NCI-H345 treated with DMSO at 0.1 percent for 48 hours (cell line): ENCODE measurements around the gene ABHD15.

Source experiments
- DNase-seq: peaks from one replicate; lab custom pipeline; 2025; ENCODE audit not compliant: unreplicated experiment; lab: John Stamatoyannopoulos, UW

Gene ABHD15, protein sequence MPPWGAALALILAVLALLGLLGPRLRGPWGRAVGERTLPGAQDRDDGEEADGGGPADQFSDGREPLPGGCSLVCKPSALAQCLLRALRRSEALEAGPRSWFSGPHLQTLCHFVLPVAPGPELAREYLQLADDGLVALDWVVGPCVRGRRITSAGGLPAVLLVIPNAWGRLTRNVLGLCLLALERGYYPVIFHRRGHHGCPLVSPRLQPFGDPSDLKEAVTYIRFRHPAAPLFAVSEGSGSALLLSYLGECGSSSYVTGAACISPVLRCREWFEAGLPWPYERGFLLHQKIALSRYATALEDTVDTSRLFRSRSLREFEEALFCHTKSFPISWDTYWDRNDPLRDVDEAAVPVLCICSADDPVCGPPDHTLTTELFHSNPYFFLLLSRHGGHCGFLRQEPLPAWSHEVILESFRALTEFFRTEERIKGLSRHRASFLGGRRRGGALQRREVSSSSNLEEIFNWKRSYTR

DNA sequence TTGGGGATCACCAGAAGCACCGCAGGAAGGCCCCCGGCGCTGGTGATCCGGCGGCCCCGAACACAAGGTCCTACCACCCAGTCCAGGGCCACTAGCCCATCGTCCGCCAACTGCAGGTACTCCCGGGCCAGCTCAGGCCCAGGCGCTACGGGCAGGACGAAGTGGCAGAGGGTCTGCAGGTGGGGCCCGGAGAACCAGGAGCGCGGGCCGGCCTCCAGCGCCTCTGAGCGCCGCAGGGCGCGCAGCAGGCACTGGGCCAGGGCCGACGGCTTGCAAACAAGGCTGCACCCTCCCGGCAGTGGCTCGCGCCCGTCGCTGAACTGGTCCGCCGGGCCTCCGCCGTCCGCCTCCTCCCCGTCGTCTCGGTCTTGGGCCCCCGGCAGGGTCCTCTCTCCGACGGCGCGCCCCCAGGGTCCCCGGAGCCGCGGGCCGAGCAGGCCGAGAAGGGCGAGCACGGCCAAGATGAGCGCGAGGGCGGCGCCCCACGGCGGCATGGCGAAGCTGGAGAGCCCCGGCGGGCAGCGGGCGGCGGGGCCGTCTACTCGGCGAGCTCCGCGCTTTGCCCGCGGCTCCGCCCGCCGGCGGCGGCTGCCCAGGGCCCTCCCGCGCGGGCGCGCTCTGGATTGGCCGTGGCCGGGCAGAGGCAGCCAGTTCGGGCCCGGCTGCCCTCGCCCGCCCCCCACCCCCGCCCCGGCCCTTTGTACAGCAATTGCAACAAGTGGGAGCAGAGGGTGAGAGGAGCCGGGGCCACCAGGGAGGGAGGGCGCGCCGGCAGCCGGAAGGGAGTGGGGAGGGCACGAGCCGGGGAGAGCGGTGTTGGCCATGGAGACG, at the start of gene ABHD15:
Gene ABHD15, minus strand, starts transcription at position 565 of the 831 bp plus-strand sequence. Its CDS starts 71 bp downstream, at position 494.
- DNase-seq = no peak

DNA sequence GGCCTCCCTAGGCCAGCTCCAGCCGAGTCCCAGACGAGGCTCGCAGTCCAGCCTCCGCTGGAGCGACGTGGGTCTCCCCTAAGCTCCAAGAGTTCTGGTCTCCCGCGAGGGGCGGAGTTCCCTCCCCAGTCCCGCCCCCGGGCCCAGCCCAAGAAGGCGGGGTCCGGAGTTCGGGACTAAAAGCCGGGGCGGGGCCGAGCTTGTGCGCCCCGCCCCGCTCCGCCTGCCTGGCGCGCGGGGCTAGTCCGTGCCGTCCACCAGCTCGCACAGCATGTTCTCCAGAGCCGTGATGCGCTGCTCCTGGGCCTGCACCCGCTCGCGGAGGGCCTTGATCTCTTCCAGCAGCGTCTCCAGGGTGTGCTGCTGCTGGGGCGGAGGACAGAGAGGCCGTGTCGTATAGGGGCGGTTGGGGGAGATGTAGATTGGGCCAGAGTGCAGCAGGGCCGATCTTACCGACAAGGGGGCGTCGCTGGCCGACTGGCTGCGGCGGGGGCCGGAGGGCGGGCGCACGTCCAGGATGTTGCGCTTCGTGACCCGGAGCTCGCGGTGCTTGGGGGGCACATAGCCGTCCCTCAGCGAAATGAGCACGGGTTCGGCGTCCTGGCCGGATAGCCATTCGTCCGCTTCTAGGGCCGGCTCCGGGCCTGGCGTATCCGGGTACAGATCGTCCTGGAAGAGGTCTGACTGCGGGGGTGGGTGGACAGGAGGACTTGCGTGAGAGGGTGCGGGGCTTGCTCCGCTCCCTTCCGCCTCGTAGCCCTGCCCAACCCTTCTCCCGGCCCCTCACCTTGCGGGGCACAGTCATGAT, 48.9 kb upstream of the ABHD15 start:
- peak; percentile 67 for DNase-seq

DNA sequence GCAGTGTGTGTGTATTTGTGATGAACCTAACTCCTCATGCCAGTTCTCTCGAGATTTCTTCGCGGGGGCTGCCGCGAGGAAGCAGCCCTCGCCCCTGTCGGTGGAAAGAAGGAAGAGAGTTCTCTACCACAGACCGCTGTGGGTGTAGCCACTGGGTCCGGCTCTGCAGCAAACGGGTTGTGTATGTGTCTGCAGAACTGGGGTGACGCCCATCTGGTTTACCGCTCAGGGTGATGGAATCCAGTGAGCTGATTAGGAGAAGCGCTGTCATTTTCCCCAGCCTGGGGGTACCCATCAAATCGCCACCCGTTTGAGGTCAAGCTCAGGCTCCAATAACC, 48.2 kb upstream of the ABHD15 start:
- DNase-seq = no peak

DNA sequence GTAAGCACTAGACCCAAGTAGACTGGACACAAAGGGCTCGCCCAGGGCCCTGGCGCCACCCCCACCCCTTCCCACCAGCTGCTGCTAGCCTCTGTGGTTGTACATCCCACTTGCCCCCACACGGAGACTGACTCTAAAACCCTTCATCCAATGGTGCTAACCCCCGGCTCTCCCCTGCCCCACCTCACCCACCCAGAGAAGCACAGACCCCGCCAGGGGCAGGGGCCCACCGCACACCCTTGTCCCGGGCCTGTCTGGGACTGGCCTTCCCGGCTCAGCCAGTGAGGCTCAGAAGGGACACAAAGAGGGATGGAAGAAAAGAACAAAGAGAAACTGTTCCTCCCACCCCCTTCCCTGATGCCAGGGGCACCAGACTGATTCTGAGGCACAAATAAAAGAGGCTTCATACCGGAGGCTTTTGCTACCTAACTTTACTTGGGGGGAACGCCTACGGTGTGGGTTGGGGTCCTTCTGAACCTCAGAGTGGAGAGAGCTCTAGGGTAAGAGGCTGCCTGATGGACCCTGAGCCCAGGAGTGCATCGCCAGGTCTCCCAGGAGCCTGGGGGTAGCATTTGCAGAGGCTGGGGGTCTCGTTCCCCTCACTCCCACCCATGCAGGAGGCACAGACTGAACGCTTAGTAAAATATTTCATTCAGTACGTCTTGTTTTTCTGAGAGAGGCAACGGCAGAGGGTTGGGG, 47.7 kb upstream of the ABHD15 start:
- no peak for DNase-seq

DNA sequence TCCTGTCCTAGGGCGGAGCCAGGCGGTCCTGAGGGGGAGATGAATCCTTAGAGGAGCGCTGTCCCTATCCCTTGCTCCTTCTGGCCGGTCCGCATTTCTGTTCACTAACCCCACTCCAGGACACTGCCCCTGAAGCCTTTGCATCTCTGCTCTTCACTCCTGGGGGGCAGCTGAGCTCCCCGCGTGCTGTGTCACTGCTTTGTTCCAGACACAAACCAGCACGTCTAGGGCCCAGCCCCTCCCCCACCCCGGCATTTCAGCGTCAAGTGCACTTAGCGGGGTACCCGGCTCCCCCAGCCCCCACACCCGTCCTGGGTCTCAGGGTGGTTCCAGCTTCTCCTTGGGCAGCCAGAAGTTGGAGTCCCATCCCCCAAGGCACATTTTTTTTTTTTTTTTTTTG, 47.0 kb upstream of the ABHD15 start:
- no peak for DNase-seq

DNA sequence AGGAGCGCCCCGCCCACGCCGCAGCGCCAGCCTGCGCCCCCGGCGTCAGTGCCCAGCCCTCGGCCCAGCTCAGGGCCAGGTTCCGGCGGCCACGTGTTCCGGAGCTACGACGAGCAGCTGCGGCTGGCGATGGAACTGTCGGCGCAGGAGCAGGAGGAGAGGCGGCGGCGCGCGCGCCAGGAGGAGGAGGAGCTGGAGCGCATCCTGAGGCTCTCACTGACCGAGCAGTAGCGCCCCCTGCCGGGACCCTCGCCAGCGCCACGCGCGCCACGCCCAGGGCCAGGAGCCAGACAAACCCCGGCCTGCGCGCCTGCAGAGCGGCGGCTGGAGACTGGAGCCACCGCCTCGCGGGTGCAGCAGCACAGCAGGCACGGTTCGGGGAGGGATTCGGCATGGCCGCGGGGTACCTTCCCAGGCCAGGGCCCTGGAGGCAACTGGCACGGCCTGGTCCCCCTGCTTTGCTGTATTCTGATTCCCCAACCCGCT, 46.6 kb upstream of the ABHD15 start:
- DNase-seq = no peak

DNA sequence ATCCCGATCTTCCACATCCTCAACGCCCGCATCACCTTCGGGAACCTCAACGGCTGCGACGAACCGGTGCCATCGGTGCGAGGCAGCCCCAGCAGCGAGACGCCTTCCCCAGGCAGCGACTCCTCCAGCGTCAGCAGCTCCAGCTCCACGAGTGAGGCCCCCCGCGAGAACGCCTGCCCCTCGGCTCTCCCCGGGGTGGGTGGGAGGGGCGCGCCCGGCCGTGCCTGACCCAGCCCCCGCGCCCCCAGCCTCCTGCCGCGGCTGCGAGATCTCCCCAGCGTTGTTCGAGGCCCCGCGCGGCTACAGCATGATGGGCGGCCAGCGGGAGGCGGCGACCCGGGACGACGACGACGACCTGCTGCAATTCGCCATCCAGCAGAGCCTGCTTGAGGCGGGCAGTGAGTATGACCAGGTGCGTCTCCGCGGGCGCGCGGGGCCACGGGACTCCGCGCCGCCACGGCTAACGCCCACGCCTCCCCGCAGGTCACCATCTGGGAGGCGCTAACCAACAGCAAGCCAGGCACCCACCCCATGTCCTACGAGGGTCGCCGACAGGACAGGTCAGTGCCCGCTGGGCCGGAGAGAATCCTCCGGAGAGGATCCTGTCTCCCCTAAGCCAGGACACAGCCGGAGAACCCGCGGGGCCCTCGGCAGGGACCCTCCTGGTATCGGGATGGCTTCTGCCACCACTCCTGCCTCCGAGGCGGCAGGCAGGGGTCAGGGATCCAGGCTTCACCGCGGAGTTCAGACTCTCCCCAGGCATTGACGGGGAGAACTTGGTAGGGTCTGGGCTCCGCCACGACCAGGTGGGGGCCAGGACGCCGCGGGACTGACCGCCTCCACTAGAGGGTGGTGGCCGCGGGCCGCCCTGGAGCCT, 45.8 kb upstream of the ABHD15 start:
- no peak for DNase-seq

DNA sequence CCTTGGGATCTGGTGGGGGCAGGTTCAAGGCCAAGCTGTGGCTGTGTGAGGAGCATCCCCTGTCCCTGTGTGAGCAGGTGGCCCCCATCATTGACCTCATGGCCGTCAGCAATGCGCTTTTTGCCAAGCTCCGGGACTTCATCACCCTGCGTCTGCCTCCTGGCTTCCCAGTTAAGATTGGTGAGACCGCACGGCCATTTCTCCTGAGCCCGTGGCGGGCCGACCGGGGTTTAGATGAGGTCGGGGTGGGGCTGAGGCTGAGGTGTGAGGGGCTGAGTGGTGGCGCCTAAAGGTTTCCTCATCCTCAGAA, 45.2 kb upstream of the ABHD15 start:
- no peak for DNase-seq

DNA sequence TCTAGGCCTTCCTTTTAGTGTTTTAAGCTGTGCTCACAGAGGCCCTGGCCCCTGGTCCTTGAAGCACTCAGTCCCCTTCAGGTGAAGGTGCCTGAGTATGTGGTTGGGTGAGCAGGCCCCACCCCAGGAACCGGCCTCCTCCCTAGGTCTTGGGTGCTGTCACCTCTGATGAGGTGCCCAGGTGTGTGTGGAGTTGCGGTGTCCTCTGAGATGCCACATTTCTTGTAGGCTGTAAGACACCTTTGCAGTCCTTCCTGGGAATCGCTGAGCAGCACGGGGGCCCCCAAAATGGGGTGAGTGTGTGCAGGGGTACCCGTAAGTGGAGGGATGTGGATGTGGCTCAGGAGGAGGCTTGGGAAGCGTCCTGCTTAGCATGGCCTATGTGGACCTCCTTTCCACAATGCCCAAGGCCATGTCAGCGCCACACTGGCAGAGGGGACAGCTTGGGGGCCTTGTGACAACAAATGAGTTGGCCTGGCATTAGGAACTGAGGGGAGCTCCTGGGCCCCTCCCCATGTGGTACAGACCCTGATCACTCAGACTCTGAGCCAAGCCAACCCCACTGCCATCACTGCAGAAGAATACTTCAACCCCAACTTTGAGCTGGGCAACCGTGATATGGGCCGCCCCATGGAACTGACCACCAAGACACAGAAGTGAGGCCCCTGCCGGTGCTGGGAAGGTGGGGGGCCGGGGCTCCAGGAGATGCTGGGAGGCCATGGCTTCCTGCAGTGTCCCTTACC, 44.7 kb upstream of the ABHD15 start:
- DNase-seq = no peak

DNA sequence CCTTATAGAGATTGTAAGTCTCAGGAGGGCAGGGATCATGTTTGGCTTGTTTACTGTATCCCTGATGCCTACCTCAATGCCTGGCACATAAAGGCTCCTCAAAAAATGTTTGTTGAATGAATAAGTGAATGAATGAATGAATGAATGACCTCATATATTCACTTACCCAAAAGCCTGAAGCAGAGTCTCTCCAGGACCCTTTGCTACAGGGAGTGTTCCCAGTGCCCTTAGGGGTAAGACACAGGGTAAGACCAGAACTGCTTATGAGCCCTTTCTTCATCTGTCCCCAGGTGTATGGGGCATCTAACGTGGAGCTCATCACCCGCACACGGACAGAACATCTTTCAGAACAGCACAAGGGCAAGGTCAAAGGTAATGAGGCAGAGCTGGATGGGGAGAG, 43.6 kb upstream of the ABHD15 start:
- DNase-seq = no peak

DNA sequence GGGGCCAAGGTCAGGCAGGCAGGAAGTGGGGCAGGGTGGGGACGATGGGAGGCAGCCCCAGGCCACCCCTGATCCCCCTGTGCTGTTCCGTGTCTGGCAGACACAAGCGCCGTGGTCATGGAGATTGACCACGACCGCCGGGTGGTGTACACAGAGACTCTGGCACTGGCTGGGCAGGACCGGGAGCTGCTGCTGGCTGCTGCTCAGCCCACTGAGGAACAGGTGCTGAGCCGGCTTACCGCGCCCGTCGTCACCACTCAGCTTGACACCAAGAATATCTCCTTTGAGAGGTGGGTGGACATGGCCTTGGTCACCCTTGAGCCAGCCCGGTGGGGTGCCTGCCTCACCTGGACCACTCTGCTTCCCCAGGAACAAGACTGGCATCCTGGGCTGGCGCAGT, 42.1 kb upstream of the ABHD15 start:
- no peak for DNase-seq

DNA sequence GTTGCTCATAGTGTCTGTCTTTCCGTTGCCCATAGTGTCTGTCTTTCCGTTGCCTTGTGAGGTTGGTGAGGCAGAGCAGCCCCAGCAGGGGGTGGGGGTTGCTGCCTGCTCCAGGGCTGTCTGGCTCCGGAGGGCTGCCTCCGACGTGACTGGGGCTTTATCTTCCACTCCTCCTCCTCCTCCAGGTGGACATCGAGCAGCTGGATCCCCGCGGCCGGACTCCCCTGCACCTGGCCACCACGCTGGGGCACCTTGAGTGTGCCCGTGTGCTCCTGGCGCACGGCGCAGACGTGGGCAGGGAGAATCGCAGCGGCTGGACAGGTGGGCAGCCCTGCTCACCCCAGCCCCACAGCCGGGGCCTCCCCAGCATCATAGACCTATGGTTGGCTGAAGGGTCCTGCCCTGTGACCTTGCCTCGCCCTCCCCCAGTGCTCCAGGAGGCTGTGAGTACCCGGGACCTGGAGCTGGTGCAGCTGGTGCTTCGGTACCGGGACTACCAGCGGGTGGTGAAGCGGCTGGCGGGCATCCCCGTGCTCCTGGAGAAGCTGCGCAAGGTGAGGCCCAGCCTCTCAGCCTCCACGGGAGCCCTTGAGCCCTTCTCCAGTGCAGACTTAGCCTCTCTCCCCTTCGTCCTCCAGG, 40.8 kb upstream of the ABHD15 start:
- no peak for DNase-seq

DNA sequence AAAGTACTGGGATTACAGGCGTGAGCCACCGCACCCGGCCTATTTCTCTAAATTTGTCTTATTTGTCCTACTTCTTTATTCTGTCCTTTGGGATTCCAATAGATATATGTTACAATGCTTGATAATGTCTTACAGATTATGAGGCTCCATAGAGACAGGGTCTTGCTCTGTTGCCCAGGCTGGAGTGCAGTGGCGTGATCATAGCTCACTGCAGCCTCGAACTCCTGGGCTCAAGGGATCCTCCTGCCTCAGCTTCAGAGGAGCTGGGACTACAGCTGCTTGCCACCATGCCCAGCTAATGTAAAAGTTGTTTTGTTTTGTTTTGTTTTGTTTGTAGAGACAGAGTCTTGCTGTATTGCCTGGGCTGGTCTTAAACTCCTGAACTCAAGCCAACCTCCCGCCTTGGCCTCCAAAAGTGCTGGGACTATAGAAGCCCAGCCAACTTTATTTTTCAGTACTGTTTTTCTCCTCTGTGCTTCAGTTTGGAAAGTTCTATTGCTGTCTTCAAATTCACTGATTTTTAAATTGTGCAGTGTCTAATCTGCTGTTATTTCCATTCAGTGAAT, 36.4 kb upstream of the ABHD15 start:
- DNase-seq = no peak

DNA sequence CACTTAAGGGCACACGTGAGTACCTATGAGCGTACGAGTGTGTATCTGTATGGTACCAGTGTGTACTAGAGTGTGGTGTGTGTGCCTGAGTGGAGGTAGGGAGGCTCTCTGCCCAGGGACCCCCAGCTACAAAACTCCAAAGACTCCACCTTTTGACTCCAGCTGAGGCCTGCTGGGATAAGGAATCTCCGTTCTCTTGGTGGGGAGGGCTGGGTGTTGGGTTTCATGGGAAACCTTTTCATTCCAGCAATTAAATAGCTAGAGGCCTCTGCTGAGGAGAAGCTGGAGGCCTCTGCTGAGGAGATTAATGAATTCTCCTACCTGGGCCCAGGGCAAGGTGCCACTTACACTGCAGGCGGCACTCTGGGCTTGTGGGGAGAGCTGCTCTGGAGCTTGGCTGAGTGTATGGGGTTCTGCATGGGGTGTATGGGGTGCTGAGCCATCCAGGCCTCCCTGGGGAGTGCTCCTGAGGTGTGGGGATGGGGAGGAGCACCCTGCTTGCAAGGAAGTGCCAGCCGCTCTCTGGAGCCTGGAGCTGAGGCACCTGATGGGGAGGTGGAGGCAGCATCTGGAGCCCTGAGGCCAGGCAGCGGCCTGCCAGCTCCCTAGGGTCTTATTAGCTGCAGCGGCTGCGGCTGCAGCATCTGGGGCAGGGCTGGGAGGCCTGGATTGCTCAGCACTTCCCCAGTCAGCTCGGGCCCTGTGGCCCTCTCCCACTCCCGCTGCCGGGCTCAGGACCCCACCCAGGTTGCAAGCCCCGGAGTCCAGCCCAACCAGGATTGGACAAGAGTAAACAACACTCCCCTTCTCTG, 30.7 kb upstream of the ABHD15 start:
- no peak for DNase-seq

DNA sequence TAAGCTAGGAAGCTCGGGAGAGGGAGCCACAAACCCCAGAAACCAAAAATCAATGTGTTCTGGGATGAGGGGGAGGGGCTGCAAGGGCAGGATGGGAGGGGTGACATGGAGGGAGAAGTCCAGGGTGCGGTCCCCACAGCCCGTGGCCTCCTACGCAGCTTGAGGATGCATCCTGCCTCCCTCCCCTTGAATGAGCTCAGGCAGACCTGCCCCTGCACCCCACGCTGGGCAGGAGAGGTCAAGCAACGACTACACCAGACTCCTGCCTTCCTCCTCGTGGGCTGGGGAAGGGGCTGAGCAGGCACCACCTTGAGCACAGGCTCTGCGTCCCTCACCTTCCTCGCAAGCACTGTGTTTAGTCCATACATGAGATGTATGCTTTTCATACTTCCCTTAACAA, 30.0 kb upstream of the ABHD15 start:
- DNase-seq = no peak

DNA sequence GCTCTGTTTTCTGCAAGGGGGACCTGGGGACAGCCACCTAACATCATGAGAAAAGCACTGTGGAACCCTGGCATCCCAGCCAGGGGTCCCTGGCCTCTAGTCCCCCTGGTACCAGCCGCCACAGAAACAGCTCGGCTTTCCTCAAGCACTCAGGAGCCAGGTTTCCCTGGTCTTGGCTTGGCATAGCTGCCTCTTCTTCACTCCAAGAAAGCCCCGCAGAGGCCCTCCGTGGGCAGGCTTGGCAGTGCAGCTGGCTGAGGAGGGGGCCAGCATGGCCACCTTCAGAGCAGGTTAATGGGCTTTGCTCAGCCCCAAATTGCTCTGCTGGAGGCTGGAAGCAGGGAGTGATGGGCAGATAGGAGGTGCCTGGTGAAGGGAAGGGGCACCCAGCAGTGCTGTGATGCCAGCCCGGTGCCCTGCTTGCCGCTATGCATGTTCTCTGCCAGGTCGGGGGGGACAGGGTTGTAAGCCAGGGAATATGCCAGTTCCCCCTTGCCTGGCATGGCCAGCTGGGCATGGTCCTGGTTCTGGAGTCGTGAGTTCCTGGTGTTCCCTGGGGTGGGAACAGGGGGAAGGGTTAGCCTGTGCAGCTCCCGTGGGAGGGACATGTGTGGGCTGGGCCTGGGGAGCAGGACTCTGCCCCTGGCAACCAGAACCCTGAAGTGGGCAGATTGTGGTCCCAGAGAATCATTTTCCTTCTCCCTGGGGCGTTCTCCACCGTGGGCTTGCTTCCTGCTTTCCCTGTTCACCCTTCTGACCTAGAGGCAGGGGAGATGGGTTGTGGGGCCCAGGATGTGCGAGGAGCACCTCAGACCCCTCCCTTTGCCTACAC, 29.3 kb upstream of the ABHD15 start:
- no peak for DNase-seq
